ENCODE data around the gene MKLN1.
"Not testable (repeated sequence)": the region's sequence is repeated elsewhere in the genome, so short reads cannot be mapped to it uniquely, and the experiment has no call there.

The MKLN1 gene

GRCh38 chr7:131412031-131412430 lies 84.4 kb downstream of the MKLN1 start:
- TF ChIP-seq CTCF (IDR thresholded peaks at IDR 0.05; ENCODE audit: unreplicated experiment in 3 of 3) = no peak
- Mint-ChIP-seq H3K4me1 (no peaks in the 10 kb centered on the region), H3K4me3 (no peak overlapping the region), H3K27ac (no peak overlapping the region), H3K27me3 (ENCODE audit: low read depth) (no peaks in the 10 kb centered on the region), H3K9me3 (no peaks in the 10 kb centered on the region), H3K36me3 (ENCODE audit: low read depth) (peaks cover 44% of the 10 kb centered on the region)

GRCh38 chr7:131413711-131414110 lies 86.0 kb downstream of the MKLN1 start:
- Mint-ChIP-seq H3K4me3 (no peak overlapping the region), H3K36me3 (ENCODE audit: low read depth) (peaks cover 48% of the 10 kb centered on the region)
- TF ChIP-seq CTCF (IDR thresholded peaks at IDR 0.05; ENCODE audit: unreplicated experiment in 3 of 3) = no peak

GRCh38 chr7:131424219-131424822 lies 96.6 kb downstream of the MKLN1 start:
- peaks cover 23% of the 10 kb centered on the region for H3K36me3 Mint-ChIP-seq (ENCODE audit: low read depth)
- H3K27me3 Mint-ChIP-seq (ENCODE audit: low read depth) = no peaks in the 10 kb centered on the region
- no peak overlapping the region for H3K4me3 Mint-ChIP-seq
- no peaks in the 10 kb centered on the region for H3K9me3 Mint-ChIP-seq
- peak; percentile 56 to 68 (median 68) for TF ChIP-seq CTCF (IDR thresholded peaks at IDR 0.05; ENCODE audit: unreplicated experiment in 3 of 3)
- no peaks in the 10 kb centered on the region for H3K4me1 Mint-ChIP-seq
- H3K27ac Mint-ChIP-seq = no peak overlapping the region

More at GRCh38 chr7:131413711-131414110, 86.0 kb downstream of the MKLN1 start:
- no peaks in the 10 kb centered on the region for H3K27me3 Mint-ChIP-seq (ENCODE audit: low read depth)
- H3K9me3 Mint-ChIP-seq = no peaks in the 10 kb centered on the region
- no peaks in the 10 kb centered on the region for H3K4me1 Mint-ChIP-seq
- no peak overlapping the region for H3K27ac Mint-ChIP-seq

- Mint-ChIP-seq H3K4me3 (no peak overlapping the region), H3K9me3 (no peaks in the 10 kb centered on the region), H3K27ac (no peak overlapping the region), H3K4me1 (no peaks in the 10 kb centered on the region), H3K36me3 (ENCODE audit: low read depth) (peaks cover 21% of the 10 kb centered on the region), H3K27me3 (ENCODE audit: low read depth) (no peaks in the 10 kb centered on the region)
- TF ChIP-seq CTCF (IDR thresholded peaks at IDR 0.05; ENCODE audit: unreplicated experiment in 3 of 3) = no peak
Observed at GRCh38 chr7:131425992-131426391, 98.3 kb downstream of the MKLN1 start.

- H3K4me3 Mint-ChIP-seq; H3K27ac Mint-ChIP-seq; H3K4me1 Mint-ChIP-seq; H3K27me3 Mint-ChIP-seq (ENCODE audit: low read depth); H3K9me3 Mint-ChIP-seq: not testable (repeated sequence)
- H3K36me3 Mint-ChIP-seq (ENCODE audit: low read depth) = peaks cover 63% of the 10 kb centered on the region
Observed at GRCh38 chr7:131430826-131431225, 103.2 kb downstream of the MKLN1 start.

- Mint-ChIP-seq H3K27ac (no peak overlapping the region), H3K9me3 (peaks cover 5% of the 10 kb centered on the region), H3K27me3 (ENCODE audit: low read depth) (no peaks in the 10 kb centered on the region), H3K4me3 (no peak overlapping the region), H3K4me1 (no peaks in the 10 kb centered on the region), H3K36me3 (ENCODE audit: low read depth) (peaks cover 68% of the 10 kb centered on the region)
- no peak for TF ChIP-seq CTCF (IDR thresholded peaks at IDR 0.05; ENCODE audit: unreplicated experiment in 3 of 3)
Observed at GRCh38 chr7:131431289-131431688, 103.6 kb downstream of the MKLN1 start.
